Measurements from ENCODE around the gene RAP2A.
A peak's percentile ranks its signal among the peaks of the same experiment; 100 is the strongest.

Gene RAP2A

GRCh38 chr13:97431171-97431764 lies 2.7 kb upstream of the RAP2A start:
- H3K4me3 ChIP-seq (ENCODE audit: low read depth, low read length), result no peak overlapping the region
- no peak for TF ChIP-seq CTCF (IDR thresholded peaks at IDR 0.05; ENCODE audit: borderline replicate concordance, insufficient read depth, low read depth, low read length)

- peak overlapping the region; percentile 72 for H3K4me3 ChIP-seq (ENCODE audit: low read depth, low read length)
- TF ChIP-seq CTCF (IDR thresholded peaks at IDR 0.05; ENCODE audit: borderline replicate concordance, insufficient read depth, low read depth, low read length), result no peak
These were observed 1.6 kb upstream of the RAP2A start for GRCh38 chr13:97432232-97432916.

- TF ChIP-seq CTCF (IDR thresholded peaks at IDR 0.05; ENCODE audit: borderline replicate concordance, insufficient read depth, low read depth, low read length), result no peak
- peak overlapping the region; percentile 79 for H3K4me3 ChIP-seq (ENCODE audit: low read depth, low read length)
These were observed 847 bp upstream of the RAP2A start for GRCh38 chr13:97432917-97433726.

GRCh38 chr13:97434397-97435201 lies 630 bp downstream of the RAP2A start:
- H3K4me3 ChIP-seq (ENCODE audit: low read depth, low read length), result peak overlapping the region; percentile 77
- no peak for TF ChIP-seq CTCF (IDR thresholded peaks at IDR 0.05; ENCODE audit: borderline replicate concordance, insufficient read depth, low read depth, low read length)

- TF ChIP-seq CTCF (IDR thresholded peaks at IDR 0.05; ENCODE audit: borderline replicate concordance, insufficient read depth, low read depth, low read length), result no peak
- H3K4me3 ChIP-seq (ENCODE audit: low read depth, low read length), result peak overlapping the region; percentile 77
These were observed 1.4 kb downstream of the RAP2A start for GRCh38 chr13:97435323-97435722.

GRCh38 chr13:97435794-97436193 lies 1.8 kb downstream of the RAP2A start:
- no peak for TF ChIP-seq CTCF (IDR thresholded peaks at IDR 0.05; ENCODE audit: borderline replicate concordance, insufficient read depth, low read depth, low read length)
- peak overlapping the region; percentile 77 for H3K4me3 ChIP-seq (ENCODE audit: low read depth, low read length)

Measured in GM12875 (cell line).